Endothelial cell (in vitro differentiated cells): Measurements from ENCODE around the gene FRAS1. TPM values are rescaled to one million over a fixed set of nuclear protein-coding genes. Genes with fewer than 3 reads are reported as not detected.
"Not testable (repeated sequence)": the region's sequence is repeated elsewhere in the genome, so short reads cannot be mapped to it uniquely, and the experiment has no call there.

Experiments used
- DNase-seq: peaks from one replicate; pipeline ENCODE4 v3.0.0; 2021; ENCODE audit warnings: low spot score
- H3K27ac Mint-ChIP-seq: one replicate; pipeline ENCODE4 v1.8.0; 2021; ENCODE audit warnings: mixed read lengths, inconsistent platforms; ENCODE audit not compliant: unreplicated experiment
- H3K27me3 Mint-ChIP-seq: one replicate; pipeline ENCODE4 v1.8.0; 2021; ENCODE audit warnings: mild to moderate bottlenecking, moderate library complexity, mixed read lengths, inconsistent platforms; ENCODE audit not compliant: unreplicated experiment
- H3K36me3 Mint-ChIP-seq: one replicate; pipeline ENCODE4 v1.8.0; 2021; ENCODE audit warnings: mild to moderate bottlenecking, low read depth, mixed read lengths, inconsistent platforms; ENCODE audit not compliant: unreplicated experiment
- H3K4me1 Mint-ChIP-seq: one replicate; pipeline ENCODE4 v1.8.0; 2021; ENCODE audit warnings: mild to moderate bottlenecking, mixed read lengths, inconsistent platforms; ENCODE audit not compliant: unreplicated experiment
- H3K4me3 Mint-ChIP-seq: one replicate; pipeline ENCODE4 v1.8.0; 2021; ENCODE audit warnings: mild to moderate bottlenecking, mixed read lengths, inconsistent platforms; ENCODE audit not compliant: unreplicated experiment
- H3K9me3 Mint-ChIP-seq: one replicate; pipeline ENCODE4 v1.8.0; 2021; ENCODE audit warnings: mixed read lengths, inconsistent platforms; ENCODE audit not compliant: unreplicated experiment
- CTCF ChIP-seq: fragments of 200-600 bp; sonication (generic); IDR thresholded peaks from one replicate; pipeline ENCODE4 v1.5.0; 2021; ENCODE audit warnings: antibody characterized with exemption; ENCODE audit not compliant: unreplicated experiment
- total RNA-seq: library from RNA; stranded (reverse); fragmentation: NEBNext Ultra II Directional; extraction: Animal tissue kit (Norgen Biotek cat#: 25700); gene quantifications from one replicate; pipeline ENCODE4 v1.2.1, GENCODE V29; 2021; ENCODE audit not compliant: unreplicated experiment

The FRAS1 gene
- total RNA-seq, 1 donor from 2014 or later: 51.7 TPM

- Mint-ChIP-seq H3K9me3 (no peaks in the 10 kb centered on the region), H3K36me3 (no peaks in the 10 kb centered on the region), H3K4me3 (no peak overlapping the region), H3K27me3 (peaks cover 4% of the 10 kb centered on the region), H3K27ac (no peak overlapping the region), H3K4me1 (peaks cover 7% of the 10 kb centered on the region)
- DNase-seq: no peak
- TF ChIP-seq CTCF: no peak
Observed at GRCh38 chr4:78168029-78168428, 110.9 kb downstream of the FRAS1 start.

GRCh38 chr4:78169728-78170127 lies 112.6 kb downstream of the FRAS1 start:
- no peak for TF ChIP-seq CTCF

GRCh38 chr4:78171482-78171881 lies 114.4 kb downstream of the FRAS1 start:
- peaks cover 16% of the 10 kb centered on the region for H3K4me1 Mint-ChIP-seq
- peaks cover 2% of the 10 kb centered on the region for H3K27me3 Mint-ChIP-seq
- no peak for TF ChIP-seq CTCF
- no peak overlapping the region for H3K4me3 Mint-ChIP-seq
- no peaks in the 10 kb centered on the region for H3K9me3 Mint-ChIP-seq
- no peak overlapping the region for H3K27ac Mint-ChIP-seq
- peaks cover 4% of the 10 kb centered on the region for H3K36me3 Mint-ChIP-seq
- no peak for DNase-seq

More at GRCh38 chr4:78169728-78170127, 112.6 kb downstream of the FRAS1 start:
- H3K9me3 Mint-ChIP-seq: no peaks in the 10 kb centered on the region
- peaks cover 7% of the 10 kb centered on the region for H3K4me1 Mint-ChIP-seq
- H3K27me3 Mint-ChIP-seq: peaks cover 2% of the 10 kb centered on the region
- no peak overlapping the region for H3K4me3 Mint-ChIP-seq
- H3K36me3 Mint-ChIP-seq: no peaks in the 10 kb centered on the region
- DNase-seq: no peak
- H3K27ac Mint-ChIP-seq: no peak overlapping the region

GRCh38 chr4:78174891-78175290 lies 117.8 kb downstream of the FRAS1 start:
- Mint-ChIP-seq H3K4me1 (peaks cover 16% of the 10 kb centered on the region), H3K4me3 (no peak overlapping the region), H3K9me3 (no peaks in the 10 kb centered on the region), H3K27ac (no peak overlapping the region), H3K36me3 (peaks cover 4% of the 10 kb centered on the region), H3K27me3 (peaks cover 2% of the 10 kb centered on the region)
- no peak for TF ChIP-seq CTCF
- no peak for DNase-seq

GRCh38 chr4:78179196-78179595 lies 122.1 kb downstream of the FRAS1 start:
- H3K4me1 Mint-ChIP-seq: peaks cover 12% of the 10 kb centered on the region
- H3K36me3 Mint-ChIP-seq: peaks cover 10% of the 10 kb centered on the region
- H3K27ac Mint-ChIP-seq: no peak overlapping the region
- TF ChIP-seq CTCF: no peak
- H3K27me3 Mint-ChIP-seq: peaks cover 4% of the 10 kb centered on the region
- H3K4me3 Mint-ChIP-seq: no peak overlapping the region
- DNase-seq: no peak
- H3K9me3 Mint-ChIP-seq: no peaks in the 10 kb centered on the region

GRCh38 chr4:78181681-78182234 lies 124.6 kb downstream of the FRAS1 start:
- not testable (repeated sequence) for H3K36me3 Mint-ChIP-seq, H3K27me3 Mint-ChIP-seq, DNase-seq, H3K4me1 Mint-ChIP-seq, H3K27ac Mint-ChIP-seq, H3K4me3 Mint-ChIP-seq, H3K9me3 Mint-ChIP-seq
